Fibroblast of lung (primary cell): ENCODE results near the gene STX8.

Source experiments
- EZH2 ChIP-seq: IDR thresholded peaks from 2 replicates; pipeline ENCODE4 v1.5.1; 2012; ENCODE audit warnings: low read length, control low read depth, mild to moderate bottlenecking; ENCODE audit errors: missing control alignments
- TF ChIP-seq, protein P1 (sequence below), 2 donors: IDR thresholded peaks in 1 of 2; conservative IDR thresholded peaks in 1 of 2; 1 replicate in 1 of 2; 2 replicates in 1 of 2; pipeline ENCODE4 v1.5.1; 2011 to 2012; ENCODE audit warnings: low read length in 2 of 2, control low read depth in 1 of 2, inconsistent platforms in 1 of 2, low read depth in 1 of 2, mild to moderate bottlenecking in 1 of 2

DNA sequence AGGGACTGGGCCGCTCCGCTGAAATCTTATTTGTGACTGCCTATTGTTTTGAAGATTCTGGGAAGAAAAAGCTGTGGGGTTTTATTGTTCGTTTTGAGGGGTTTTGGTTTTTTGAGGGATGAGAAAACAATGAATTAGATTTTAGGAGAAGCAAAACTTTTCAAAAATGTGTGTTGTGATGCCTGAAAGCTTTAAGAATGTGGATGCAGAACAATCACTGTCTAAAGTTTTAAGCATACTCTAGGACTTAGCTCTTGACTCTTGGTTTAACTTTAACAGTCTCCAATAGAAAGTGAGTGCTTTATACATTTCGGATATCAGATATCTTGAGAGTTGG, 1.7 kb upstream of the STX8 start:
- TF ChIP-seq, protein P1, sequence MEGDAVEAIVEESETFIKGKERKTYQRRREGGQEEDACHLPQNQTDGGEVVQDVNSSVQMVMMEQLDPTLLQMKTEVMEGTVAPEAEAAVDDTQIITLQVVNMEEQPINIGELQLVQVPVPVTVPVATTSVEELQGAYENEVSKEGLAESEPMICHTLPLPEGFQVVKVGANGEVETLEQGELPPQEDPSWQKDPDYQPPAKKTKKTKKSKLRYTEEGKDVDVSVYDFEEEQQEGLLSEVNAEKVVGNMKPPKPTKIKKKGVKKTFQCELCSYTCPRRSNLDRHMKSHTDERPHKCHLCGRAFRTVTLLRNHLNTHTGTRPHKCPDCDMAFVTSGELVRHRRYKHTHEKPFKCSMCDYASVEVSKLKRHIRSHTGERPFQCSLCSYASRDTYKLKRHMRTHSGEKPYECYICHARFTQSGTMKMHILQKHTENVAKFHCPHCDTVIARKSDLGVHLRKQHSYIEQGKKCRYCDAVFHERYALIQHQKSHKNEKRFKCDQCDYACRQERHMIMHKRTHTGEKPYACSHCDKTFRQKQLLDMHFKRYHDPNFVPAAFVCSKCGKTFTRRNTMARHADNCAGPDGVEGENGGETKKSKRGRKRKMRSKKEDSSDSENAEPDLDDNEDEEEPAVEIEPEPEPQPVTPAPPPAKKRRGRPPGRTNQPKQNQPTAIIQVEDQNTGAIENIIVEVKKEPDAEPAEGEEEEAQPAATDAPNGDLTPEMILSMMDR (conservative IDR thresholded peaks at IDR 0.05 in 1 of 2, IDR thresholded peaks at IDR 0.05 in 1 of 2; ENCODE audit: low read depth in 1 of 2, low read length in 2 of 2): no peak
- no peak for TF ChIP-seq EZH2
